Measurements from ENCODE around the gene FAM114A1. TPM values are rescaled to one million over a fixed set of nuclear protein-coding genes. Genes with fewer than 3 reads are reported as not detected.
"Not testable (repeated sequence)": the region's sequence is repeated elsewhere in the genome, so short reads cannot be mapped to it uniquely, and the experiment has no call there.

Gene FAM114A1
- total RNA-seq, 1 donor from 2014 or later = 43.2 TPM

DNA sequence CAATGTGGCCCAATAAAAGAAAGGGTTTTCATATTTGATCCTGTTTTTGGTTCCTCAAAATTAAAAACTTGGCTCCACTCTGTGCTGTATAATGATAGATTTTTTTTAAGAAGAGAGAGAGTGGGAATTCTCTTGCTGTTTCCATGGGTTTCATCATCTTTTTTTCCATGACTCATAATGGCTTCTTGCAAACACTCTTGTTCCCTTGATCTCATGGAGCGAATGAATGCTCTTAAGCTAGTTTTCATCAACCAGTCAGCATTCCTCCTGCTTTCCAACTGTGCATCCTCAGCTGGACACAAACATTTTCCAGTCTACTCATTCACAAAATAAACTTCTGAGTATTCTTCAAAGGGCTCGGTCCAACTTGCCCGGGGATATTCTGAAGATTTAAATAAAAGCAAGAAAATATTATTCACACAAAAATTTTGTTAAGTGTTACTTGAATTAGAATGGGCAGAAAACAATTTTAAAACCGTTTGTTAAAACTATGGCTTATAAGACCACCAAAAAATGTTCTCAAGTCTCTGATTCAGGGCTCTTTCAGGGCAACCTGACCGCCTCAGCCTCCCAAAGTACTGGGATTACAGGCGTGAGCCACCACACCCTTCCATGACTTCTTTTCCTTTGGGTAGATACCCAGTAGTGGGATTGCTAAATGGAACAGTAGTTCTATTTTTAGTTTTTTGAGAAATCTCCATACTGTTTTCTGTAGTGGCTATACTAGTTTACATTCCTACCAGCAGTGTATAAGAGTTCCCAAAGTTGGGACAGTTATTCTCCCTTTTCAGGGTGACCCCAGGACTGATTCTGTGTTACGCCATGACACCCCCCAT lies 99.9 kb downstream of the FAM114A1 start:
- no peak for DNase-seq (ENCODE audit: low spot score)

DNA sequence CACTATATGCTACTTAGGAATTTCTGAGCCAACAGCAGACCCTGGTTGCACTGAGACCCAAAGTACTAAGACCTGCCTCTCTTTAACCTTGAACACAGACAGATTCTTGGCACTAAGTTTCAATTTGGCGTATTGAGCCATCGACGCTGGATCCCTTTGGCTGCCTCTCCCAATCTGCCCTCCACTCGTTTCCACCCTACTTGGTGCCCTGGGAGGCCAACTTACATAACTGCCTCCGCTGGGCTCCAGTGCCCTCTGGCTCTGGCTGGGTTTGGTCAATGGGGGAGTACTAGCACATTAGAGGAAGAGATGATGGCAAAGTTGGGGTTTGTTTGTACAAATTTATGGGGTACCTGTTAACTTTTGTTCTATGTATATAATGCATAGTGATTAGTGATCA lies 101.1 kb downstream of the FAM114A1 start:
- no peak for DNase-seq (ENCODE audit: low spot score)

DNA sequence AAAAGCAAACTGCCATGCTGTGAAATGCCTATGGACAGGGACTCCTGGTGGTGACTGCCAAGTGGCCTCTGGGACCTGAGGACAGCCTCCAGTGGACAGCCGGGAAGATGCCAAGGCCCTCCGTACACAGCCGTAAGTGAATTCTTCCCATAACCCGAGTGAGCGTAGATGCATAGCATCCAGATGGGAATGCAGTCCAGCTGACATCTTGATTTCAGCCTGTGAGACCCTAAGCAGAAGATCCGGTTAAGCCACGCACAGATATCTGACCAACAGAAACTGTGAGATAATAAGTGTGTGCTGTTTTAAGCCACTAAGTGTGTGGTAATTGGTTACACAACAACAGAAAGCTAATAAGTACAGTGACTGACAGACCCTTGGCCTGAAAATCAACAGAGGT lies 108.7 kb downstream of the FAM114A1 start:
- no peak for DNase-seq (ENCODE audit: low spot score)

DNA sequence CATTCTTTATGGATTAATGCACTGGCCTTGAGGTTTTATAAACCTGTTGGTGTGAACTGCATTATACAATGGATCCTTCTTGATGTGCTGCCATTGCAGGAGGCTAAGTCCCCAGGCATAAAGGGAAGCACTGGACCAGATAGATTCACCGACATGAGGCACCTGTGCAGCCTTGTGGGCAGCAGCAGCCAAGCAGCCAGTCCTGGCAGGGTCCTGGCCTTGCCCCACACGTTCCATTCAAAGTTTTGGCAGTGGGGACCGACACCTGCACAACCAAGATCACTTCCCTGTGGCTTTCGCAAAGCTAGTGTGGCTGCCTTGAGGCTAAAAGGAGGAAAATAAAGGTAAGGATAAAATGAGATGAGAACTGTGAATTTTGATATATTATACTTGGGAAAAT lies 111.5 kb downstream of the FAM114A1 start:
- no peak for DNase-seq (ENCODE audit: low spot score)

DNA sequence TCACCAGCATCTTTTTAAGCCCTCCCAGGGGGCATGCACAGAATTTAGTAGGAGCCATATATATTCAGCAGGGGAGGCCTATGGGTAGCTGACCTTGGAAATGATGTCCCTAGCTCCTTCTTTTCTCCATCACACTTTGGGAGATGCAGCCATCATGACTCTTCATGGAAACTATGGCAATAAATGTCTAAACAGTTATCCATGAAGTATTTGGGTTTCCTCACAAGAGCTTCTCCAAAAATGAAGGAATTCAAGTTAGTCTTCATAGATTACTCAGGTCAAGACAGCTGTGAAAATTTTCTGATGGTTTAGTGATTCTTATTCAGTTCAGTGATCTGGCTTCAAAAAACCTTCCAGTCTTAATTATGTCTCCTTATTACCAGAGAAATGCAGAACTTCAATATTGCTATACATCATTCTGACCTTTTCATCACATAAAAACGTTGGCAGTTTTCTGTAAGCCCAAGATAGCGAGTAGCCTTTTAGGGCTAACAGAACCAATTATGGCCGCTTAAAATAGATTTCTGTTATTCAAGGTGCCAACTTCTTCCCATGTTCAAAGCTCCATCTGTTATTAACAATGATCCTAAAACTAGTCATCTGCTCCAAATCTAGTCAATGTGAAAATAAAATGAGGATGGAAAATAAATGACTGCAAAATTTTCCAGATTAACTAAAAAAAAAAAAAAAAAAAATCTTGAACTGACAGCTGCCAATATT lies 112.1 kb downstream of the FAM114A1 start:
- no peak for DNase-seq (ENCODE audit: low spot score)

DNA sequence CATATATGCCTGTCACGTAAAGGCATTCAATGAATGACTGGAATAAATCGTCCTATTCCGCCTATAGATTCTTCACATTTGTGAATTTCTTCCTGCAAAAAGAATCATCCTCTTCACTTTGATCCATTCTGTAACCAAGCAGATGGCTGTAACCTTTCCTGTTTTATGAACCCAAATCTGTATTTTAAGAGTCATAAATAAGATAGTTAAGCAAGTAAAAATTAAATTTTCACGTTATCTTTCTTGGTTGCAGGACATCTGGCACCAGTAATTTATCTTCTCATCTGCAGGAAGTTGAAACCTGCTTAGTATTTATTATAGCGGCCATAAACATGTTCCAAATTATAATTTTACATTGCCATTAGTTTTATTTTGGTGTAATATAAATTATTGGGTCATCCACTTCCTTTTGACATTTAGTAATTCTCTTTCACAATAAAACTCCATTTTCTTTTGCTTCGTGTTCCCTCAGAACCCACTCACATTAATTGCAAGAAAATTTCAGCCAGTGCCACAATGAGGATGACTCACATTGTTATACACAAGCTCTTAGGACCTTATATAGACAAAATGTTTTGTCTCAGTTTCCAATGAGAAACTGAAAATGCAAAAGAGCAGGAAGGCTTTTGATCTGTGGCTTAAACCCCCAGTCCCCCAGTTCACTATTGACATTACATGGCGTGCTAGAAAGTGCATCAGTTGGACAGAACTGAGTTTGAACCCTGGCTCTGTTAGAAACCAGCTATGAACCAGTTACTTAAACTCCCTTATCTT lies 113.5 kb downstream of the FAM114A1 start:
- DNase-seq (ENCODE audit: low spot score) = no peak

DNA sequence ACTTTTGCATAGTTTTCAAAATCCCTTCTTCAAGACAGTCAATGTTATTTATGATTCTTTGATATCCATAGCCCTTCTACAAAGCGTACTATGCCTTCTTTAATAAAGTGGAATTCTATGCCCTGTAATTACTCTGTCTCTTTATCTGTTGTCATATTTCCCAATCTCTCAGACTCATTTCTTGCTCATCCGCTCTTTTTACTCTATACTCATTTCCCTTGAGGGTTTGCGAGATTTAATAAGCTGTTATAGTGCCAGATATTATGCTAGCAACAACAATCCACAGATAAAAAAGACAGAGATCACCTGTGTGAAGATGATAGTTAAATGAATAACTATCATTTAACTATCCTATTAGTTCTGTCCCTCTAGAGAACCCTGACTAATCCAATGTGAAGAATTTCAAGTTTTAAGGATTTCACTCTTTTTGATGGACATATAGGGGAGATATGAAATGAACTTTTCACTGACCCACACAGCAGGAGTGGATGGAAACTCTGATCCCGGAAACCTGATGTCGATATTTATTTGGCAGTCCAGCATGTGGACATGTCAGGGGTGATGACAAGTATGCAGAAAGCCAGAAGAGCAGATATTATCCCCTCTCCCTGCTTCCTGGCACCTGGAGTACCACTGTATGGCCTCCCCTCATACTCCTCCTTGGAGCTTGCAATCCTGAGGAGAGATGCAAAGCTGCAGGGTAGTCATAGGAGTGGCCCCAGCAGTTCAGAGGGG lies 114.9 kb downstream of the FAM114A1 start:
- no peak for DNase-seq (ENCODE audit: low spot score)

DNA sequence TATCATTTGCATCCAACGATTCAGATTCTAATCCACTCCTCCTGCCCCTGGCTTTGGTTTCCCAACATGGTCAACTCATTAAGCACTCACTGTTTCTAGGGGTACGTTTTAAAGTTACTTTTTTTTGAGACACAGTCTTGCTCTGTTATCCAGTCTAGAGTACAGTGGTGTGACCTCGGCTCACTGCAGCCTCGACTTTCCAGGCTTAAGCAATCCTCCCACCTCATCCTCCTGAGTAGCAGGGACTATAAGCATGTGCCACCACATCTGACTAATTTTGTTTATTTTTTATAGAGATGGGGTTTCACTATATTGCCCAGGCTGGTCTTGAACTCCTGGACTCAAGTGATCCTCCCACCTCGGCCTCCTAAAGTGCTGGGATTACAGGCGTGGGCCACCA lies 115.7 kb downstream of the FAM114A1 start:
- no peak for DNase-seq (ENCODE audit: low spot score)

DNA sequence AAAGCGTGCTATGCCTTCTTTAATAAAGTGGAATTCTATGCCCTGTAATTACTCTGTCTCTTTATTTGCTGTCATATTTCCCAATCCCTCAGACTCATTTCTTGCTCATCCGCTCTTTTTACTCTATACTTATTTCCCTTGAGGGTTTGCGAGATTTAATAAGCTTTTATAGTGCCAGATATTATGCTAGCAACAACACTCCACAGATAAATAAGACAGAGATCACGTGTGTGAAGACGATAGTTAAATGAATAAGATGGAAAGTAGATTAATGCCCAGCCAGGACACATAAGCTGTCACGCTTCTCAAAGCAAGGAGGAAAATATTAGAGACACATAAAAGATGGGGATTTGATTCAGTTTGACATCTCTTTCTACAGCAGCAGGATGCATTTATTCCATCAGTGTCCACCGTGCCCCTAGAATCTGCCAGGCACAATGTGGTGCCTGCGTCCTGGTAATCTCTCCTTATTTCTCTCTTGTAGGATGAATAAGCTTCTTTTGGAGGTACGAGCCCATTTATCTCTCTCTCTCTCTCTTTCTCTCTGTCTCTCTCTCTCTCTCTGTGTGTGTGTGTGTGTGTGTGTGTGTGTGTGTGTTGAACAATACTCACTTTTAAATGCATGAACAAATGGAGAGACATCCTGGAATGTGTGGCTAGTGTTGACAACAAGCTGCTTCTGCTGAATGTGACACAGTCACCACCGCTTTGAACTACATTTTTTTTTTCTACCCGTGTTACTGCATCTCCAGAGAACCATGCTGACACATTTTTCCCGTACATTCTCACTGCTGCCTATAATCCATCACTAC lies 116.4 kb downstream of the FAM114A1 start:
- DNase-seq (ENCODE audit: low spot score) = no peak

DNA sequence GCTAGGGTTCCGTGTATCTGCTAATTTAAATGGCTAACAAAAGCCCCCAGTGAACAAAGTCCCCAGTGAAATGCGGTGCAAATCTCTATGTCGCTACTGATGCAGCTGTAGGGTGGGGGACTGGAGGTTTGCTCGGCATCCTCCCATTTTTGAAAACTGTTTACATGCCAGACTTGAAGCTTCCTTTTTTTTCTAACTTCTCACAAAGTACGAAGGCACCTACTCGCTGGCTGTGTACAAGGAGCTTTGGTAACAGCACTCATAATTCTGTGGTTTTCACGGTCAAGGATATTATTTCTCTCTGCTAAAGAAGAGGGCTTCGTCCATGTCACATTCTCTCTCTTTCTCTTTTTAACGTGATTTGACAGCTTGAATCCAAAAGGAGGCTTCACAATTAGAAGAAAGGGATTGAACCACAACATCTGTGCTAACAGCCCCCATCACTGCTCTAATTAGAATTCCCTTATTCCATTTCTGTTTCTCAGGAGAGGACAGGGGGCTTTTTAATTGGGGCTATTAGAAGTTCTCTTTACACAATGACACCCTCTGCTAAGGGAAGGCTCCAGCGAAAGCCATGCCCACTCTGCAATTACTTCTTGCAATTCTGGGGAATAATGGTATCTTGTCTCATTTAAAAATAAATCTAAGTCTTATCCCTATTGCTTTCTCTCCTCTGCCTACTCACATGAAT lies 117.9 kb downstream of the FAM114A1 start:
- no peak for DNase-seq (ENCODE audit: low spot score)

DNA sequence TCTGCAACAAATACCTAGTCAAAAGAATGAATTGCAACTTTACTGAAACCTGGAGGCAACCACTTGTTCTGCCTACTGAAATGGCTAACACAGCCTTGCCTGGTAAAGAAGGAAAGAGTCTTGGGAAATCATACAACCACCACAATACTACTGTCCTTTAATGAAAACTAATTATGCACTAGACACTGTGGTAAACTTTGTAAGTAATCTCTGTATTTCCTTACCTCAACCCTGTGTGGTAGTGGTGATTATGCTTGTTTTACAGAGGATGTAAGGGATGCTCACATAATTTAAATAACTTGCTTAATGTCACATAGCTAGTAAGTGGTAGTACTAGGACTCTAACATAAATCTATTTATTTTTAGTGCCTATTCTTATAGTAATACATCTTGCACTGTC lies 119.9 kb downstream of the FAM114A1 start:
- DNase-seq (ENCODE audit: low spot score) = no peak

DNA sequence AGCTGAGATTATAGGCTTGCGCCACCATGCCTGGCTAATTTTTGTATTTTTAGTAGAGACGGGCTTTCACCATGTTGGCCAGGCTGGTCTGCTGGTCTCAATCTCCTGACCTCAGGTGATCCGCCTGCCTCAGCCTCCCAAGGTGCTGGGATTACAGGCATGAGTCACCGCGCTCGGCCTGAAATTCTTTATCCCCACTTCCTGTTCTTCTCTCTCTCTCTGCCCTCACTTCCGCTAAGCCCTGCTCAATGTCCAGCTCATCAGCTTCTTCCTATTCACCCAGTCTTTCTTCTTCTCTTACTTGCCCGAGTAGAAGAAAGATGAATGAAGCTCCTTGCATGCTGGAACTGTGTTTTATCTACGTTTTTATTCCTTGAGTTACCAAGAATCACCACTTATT lies 120.7 kb downstream of the FAM114A1 start:
- DNase-seq (ENCODE audit: low spot score) = not testable (repeated sequence)

DNA sequence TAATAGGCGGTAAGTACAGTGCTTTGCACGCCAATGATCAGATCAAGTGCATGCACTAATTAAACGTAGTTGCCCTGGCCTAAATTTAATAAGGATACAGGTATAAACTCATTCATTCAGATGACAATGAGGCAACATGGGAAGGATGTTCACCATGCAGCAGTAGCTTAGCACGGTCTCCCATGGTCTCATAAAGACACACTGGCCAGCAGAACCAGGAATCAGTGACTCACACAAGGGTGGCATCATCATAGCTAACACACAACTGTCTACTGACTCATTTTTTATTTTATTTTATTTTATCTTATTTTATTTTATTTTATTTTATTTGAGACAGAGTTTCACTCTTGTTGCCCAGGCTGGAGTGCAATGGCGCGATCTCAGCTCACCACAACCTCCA lies 121.9 kb downstream of the FAM114A1 start:
- DNase-seq (ENCODE audit: low spot score) = no peak

DNA sequence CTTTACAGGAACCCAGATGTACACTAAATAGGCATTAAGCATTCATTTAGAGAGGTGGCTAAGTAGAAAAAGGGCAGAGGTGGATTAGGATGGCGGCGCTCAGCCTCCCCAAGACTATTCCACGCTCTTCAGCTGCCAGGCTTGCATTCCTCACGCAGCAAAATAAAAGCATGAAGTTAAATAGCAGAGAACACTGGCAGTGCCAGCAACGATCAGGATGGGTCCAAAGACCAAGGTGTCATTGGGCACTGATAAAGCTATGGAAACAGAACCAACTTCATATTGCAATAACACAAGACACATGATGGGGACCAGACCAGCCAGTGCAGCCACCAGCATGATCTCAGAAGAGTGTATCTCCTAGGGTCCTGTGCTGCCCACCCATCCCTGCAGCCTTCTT lies 122.6 kb downstream of the FAM114A1 start:
- no peak for DNase-seq (ENCODE audit: low spot score)

DNA sequence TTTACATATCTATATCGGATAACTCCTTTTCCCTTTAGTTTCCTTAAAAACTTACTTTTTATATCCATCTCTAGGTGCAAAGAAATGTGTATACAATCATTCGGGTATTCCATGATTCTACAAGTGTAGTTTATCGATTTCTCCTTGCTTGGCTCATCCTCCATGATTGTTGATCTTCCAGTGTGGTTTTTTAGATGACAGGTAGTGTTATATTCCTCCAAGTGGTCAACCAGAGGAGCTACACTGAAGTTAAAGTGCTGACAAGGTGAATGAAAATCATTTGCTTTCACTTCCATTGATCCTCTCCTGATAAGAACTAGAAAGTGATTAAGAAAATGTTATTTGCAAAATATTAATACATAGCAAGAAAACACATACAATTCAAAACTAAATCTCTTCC lies 126.1 kb downstream of the FAM114A1 start:
- DNase-seq (ENCODE audit: low spot score) = no peak

DNA sequence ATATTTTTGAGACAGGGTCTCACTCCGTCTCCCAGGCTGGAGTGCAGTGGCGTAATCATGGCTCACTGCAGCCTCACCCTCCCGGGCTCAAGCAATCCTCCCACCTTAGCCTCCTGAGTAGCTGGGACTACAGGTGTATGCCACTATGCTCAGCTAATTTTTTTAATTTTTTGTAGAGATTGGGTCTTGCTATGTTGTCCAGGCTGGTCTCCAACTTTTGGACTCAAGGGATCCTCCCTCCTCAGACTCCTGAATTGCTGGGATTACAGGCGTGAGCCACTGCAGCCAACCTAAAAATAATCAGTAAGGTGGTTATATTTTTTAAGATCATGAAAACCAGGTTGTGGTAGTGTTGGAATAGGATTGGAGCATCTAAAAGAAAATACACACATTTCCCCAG lies 126.5 kb downstream of the FAM114A1 start:
- DNase-seq (ENCODE audit: low spot score) = no peak

Measured in ureter (tissue), 1 donor.